ENCODE results near the gene HLF.

- TF ChIP-seq EZH2phosphoT487 (IDR thresholded peaks at IDR 0.05; ENCODE audit: insufficient read depth, low read depth) (no peak), EZH2 (IDR thresholded peaks at IDR 0.05; ENCODE audit: insufficient read depth, poor library complexity, severe bottlenecking) (no peak)
Measured at GRCh38 chr17:55238179-55238930, 26.4 kb upstream of the HLF start.

All from GM23248 (cell line).